PC-3 (cell line): ENCODE data around the gene ARL6IP6. TPM values are rescaled to one million over a fixed set of nuclear protein-coding genes. Genes with fewer than 3 reads are reported as not detected.

Experiments used
- ATAC-seq: fragments of 200-7000 bp; cut with Tn5 transposase; 2 replicates; pipeline ENCODE4 v1.9.1; 2020; ENCODE audit warnings: mild to moderate bottlenecking, moderate library complexity
- BruUV-seq: library from RNA; stranded (reverse); fragments of 400-500 nt; replicated peaks from 2 replicates; lab custom pipeline; 2021; lab: Mats Ljungman, UMichigan
- CTCF ChIA-PET: fragments of 300-600 bp; sonication (Branson Sonifier 250); formaldehyde crosslinking; loops from one replicate; lab custom pipeline; 2022; ENCODE audit warnings: antibody characterized with exemption; lab: Charles Lee
- POLR2A ChIA-PET: fragments of 300-600 bp; sonication (Branson Sonifier 250); formaldehyde crosslinking; loops from one replicate; lab custom pipeline; 2022; ENCODE audit warnings: antibody characterized with exemption; ENCODE audit not compliant: unreplicated experiment; lab: Charles Lee
- DNase-seq: peaks from one replicate; pipeline ENCODE4 v3.0.0-alpha.2; 2015
- H2AFZ ChIP-seq: fragments of 300-600 bp; sonication (generic); 2 replicates; pipeline ENCODE4 v1.6.0; 2016; ENCODE audit warnings: antibody characterized with exemption, low read length
- H3F3A ChIP-seq: fragments of 300-600 bp; sonication (generic); one replicate; pipeline ENCODE4 v1.6.0; 2017; ENCODE audit warnings: antibody characterized with exemption, low read length, control low read depth, mild to moderate bottlenecking; ENCODE audit not compliant: unreplicated experiment
- H3K27ac ChIP-seq: fragments of 300-600 bp; sonication (generic); 2 replicates; pipeline ENCODE4 v1.5.1; 2016; ENCODE audit warnings: mild to moderate bottlenecking, low read length
- H3K27me3 ChIP-seq: fragments of 300-600 bp; sonication (generic); 2 replicates; pipeline ENCODE4 v1.6.1; 2016; ENCODE audit warnings: low read length, mixed read lengths
- H3K36me3 ChIP-seq: fragments of 300-600 bp; sonication (generic); 2 replicates; pipeline ENCODE4 v1.6.1; 2016; ENCODE audit warnings: low read depth, mixed run types, low read length, mixed read lengths
- H3K4me1 ChIP-seq: fragments of 300-600 bp; sonication (generic); 2 replicates; pipeline ENCODE4 v1.5.1; 2016; ENCODE audit warnings: low read length; ENCODE audit not compliant: insufficient read depth
- H3K4me2 ChIP-seq: fragments of 300-600 bp; sonication (generic); 2 replicates; pipeline ENCODE4 v1.6.0; 2016; ENCODE audit warnings: low read length
- H3K4me3 ChIP-seq: fragments of 300-600 bp; sonication (generic); 2 replicates; pipeline ENCODE4 v1.5.1; 2016; ENCODE audit warnings: mild to moderate bottlenecking, low read length, mixed read lengths
- H3K79me2 ChIP-seq: fragments of 300-600 bp; sonication (generic); 2 replicates; pipeline ENCODE4 v1.6.1; 2017; ENCODE audit warnings: low read length, mixed read lengths
- H3K9ac ChIP-seq: fragments of 300-600 bp; sonication (generic); 2 replicates; pipeline ENCODE4 v1.6.0; 2016; ENCODE audit warnings: mild to moderate bottlenecking, low read length
- H3K9me2 ChIP-seq: fragments of 300-600 bp; sonication (generic); replicated peaks from 2 replicates; pipeline ENCODE4 v1.6.1; 2016; ENCODE audit warnings: mixed run types, low read length, mixed read lengths
- H3K9me3 ChIP-seq: fragments of 300-600 bp; sonication (generic); 2 replicates; pipeline ENCODE4 v1.6.1; 2016; ENCODE audit warnings: low read length, mixed read lengths
- H4K20me1 ChIP-seq: fragments of 300-600 bp; sonication (generic); 2 replicates; pipeline ENCODE4 v1.6.1; 2016; ENCODE audit warnings: low read length, mixed read lengths
- EZH2 ChIP-seq: fragments of 300-600 bp; sonication (generic); IDR thresholded peaks from one replicate; pipeline ENCODE4 v1.6.1; 2017; ENCODE audit warnings: antibody characterized with exemption, mild to moderate bottlenecking, low read length; ENCODE audit not compliant: unreplicated experiment
- EZH2phosphoT487 ChIP-seq: fragments of 300-600 bp; sonication (generic); IDR thresholded peaks from 2 replicates; pipeline ENCODE4 v1.6.1; 2018; ENCODE audit warnings: mild to moderate bottlenecking, antibody characterized with exemption, low read length, borderline replicate concordance
- intact Hi-C: fragments of 100-400 bp; cut with micrococcal nuclease; formaldehyde crosslinking; loops from 2 replicates; pipeline ENCODE4 v1.9.0; 2023
- total RNA-seq: library from RNA; depleted of rRNA; stranded (reverse); fragments of >200 nt; gene quantifications from 2 replicates; pipeline ENCODE4 v1.2.3, GENCODE V29; 2014
- TF ChIP-seq, protein P1 (sequence below): fragments of 300-600 bp; sonication (generic); conservative IDR thresholded peaks from 2 replicates; pipeline ENCODE4 v1.5.1; 2017; ENCODE audit warnings: antibody characterized with exemption, low read depth, mild to moderate bottlenecking, low read length

The ARL6IP6 gene
- total RNA-seq, 1 experiment from 2014 or later: 19.0 TPM

DNA sequence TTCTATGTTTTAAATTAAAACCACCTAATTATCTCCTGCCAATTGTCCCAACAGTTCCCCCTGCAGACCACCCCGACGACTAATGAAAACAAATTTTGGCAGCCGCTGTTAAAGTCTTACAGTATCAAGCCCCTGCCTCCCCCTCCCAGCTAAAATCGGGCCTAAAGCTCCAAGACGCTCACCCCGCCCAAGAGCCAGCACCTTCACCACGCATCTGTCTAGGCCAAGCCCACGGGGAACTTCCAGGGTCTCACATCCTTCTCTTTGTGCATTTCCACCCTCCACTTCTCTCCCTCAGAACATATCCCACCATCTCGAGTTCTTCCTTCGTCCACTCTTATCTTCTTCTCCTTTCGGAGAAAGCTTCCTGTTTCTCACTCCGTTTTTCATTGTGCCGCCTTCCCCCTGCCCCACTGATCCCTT, 1.6 kb upstream of the ARL6IP6 start:
- ChIA-PET POLR2A (interaction anchor here (0.6 to 0.9 kb wide), 5 partner anchors 23 to 1217 kb away, joined by 3 to 18 read pairs (median 4); no protein-coding TSS in a partner anchor), CTCF (no interaction called here)
- DNase-seq: peak; percentile 19
- H3K36me3 ChIP-seq: peaks cover 40% of the 10 kb centered on the region
- H3K4me1 ChIP-seq: peaks cover 22% of the 10 kb centered on the region
- H3K9me3 ChIP-seq: no peaks in the 10 kb centered on the region
- H3K79me2 ChIP-seq: peaks cover 80% of the 10 kb centered on the region
- TSS peak; percentile 35 for BruUV-seq
- H3K4me2 ChIP-seq: peak overlapping the region; percentile 85
- intact Hi-C loops: loop anchor here (2.0 kb wide), 1 partner anchor 542 kb away; the partner anchor contains the start of gene STAM2
- H3K9me2 ChIP-seq: no peaks in the 10 kb centered on the region
- peak overlapping the region; percentile 46 for H3K27ac ChIP-seq
- no peaks in the 10 kb centered on the region for H3K27me3 ChIP-seq
- H2AFZ ChIP-seq: peak overlapping the region; percentile 84
- no peaks in the 10 kb centered on the region for H3F3A ChIP-seq
- H4K20me1 ChIP-seq: peaks cover 47% of the 10 kb centered on the region
- TF ChIP-seq, protein P1, sequence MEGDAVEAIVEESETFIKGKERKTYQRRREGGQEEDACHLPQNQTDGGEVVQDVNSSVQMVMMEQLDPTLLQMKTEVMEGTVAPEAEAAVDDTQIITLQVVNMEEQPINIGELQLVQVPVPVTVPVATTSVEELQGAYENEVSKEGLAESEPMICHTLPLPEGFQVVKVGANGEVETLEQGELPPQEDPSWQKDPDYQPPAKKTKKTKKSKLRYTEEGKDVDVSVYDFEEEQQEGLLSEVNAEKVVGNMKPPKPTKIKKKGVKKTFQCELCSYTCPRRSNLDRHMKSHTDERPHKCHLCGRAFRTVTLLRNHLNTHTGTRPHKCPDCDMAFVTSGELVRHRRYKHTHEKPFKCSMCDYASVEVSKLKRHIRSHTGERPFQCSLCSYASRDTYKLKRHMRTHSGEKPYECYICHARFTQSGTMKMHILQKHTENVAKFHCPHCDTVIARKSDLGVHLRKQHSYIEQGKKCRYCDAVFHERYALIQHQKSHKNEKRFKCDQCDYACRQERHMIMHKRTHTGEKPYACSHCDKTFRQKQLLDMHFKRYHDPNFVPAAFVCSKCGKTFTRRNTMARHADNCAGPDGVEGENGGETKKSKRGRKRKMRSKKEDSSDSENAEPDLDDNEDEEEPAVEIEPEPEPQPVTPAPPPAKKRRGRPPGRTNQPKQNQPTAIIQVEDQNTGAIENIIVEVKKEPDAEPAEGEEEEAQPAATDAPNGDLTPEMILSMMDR: no peak
- TF ChIP-seq EZH2phosphoT487 (no peak), EZH2 (no peak)
- H3K4me3 ChIP-seq: peak overlapping the region; percentile 99
- no peak for ATAC-seq
- peak overlapping the region; percentile 98 for H3K9ac ChIP-seq

DNA sequence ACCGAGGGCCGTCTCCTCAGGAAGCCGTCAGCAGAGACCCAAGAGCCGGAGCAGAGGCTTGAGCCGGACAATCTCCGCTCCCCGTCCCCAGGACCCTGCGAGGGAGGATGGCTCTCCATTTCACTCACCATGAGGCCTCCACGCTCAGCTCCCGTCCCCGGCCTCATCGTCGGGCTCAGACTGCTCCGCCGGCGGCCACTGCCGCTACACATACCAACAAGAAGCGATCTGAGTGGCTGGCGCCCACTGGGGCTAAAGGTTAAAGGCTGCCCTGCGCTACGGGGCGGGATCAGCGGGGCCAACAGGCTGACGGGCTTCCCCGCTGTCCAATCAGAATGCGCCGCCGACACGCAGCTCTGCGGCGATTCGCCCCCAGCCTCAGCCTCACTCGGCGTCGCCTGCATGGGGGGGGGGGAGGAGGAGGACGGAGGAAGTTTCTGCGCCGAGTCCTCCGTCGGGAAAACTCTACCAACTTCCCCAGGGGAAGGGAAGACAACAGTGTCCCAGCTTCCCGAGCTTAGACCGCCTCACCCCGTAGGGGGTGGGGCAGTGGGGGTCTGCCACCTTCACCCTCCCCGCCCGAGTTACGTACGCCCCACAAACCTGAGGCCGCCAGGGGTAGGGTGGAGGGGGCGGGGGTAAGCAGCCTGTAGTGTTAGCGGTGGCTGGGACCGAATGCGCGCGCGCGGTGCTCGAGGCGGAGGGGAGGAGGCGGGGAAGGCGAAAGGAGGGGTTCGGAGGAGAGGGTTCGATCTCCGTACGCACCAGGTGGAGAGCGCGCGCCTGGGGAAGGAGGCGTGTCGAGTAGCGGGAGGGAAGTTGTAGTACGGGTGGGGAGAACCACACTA, 968 bp upstream of the ARL6IP6 start, which contains the start of gene PRPF40A:
PRPF40A (minus strand) TSS at position 234 of the 848 bp plus-strand sequence; CDS start at position 212, 22 bp downstream.
- intact Hi-C loops: loop anchor here (2.0 kb wide), 1 partner anchor 543 kb away; the partner anchor contains the start of gene STAM2
- Histone ChIP-seq H3K27ac (peak within 1 kb of the TSS; percentile 83), H3K27me3 (no peaks in the 10 kb centered on the region), H3K4me1 (peaks cover 22% of the 10 kb centered on the region), H3K9me3 (no peaks in the 10 kb centered on the region), H3K79me2 (peaks cover 75% of the 10 kb centered on the region), H3K4me2 (peak within 1 kb of the TSS; percentile 87), H4K20me1 (peaks cover 45% of the 10 kb centered on the region), H3K9me2 (no peaks in the 10 kb centered on the region), H3F3A (no peaks in the 10 kb centered on the region), H2AFZ (peak within 1 kb of the TSS; percentile 91), H3K9ac (peak within 1 kb of the TSS; percentile 98), H3K36me3 (peaks cover 34% of the 10 kb centered on the region), H3K4me3 (peak within 1 kb of the TSS; percentile 99)
- ATAC-seq: peak; percentile 76
- ChIA-PET CTCF (no interaction called here), POLR2A (interaction anchor here (0.6 to 0.9 kb wide), 5 partner anchors 23 to 909 kb away, joined by 4 to 18 read pairs (median 4); no protein-coding TSS in a partner anchor)
- no TSS peak for BruUV-seq
- DNase-seq: peak; percentile 98
- TF ChIP-seq EZH2 (no peak), EZH2phosphoT487 (no peak)
- TF ChIP-seq, protein P1: no peak
